ENCODE results near the gene ZNF556.

The ZNF556 gene

DNA sequence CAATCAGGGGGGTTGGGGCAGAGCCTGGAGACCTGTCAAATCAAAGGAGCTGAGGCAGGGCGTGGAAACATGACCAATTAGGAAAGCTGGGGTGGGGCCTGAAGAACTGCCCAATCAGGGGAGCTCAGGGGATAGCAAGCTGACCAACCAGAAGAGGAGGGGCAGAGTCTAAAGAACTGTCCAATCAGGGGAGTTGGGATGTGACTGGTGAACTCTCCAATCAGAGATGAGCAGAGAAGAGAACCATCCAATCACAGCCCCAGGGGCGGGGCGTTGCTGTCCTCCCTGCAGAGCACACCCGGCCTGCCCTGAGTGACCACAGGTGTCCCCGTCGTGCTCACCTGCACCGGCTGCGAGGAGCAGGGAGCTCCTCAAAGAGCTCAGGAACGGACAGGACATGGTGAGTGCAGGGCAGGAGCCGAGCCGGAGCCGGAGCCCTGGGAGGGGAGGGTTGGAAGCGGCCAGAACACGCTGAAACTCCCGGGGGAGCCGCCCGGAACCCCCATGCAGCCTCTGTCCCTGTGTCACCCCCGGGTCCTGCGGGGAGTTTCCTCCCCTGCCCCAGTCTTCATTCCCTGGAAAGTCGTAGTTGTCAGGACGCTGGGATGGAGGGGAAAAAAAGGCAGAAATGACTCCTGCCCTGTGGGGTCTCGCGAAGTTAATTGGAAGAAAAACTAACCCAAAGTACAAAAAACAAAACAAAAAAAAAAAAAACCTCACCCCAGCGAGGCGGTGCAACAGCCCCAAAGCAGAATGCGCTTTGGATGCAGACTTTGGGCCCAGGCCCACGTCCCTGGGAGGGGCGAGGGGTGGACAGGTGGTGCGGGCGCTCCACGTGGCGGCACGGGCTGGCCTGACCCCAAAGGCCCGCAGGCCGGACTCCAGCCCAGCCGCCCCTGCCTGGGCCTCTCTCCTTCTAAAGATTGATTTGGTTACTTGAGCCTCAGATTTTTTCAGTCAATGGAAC lies at the start of gene ZNF556:
ZNF556 (plus strand) TSS at position 311 of the 967 bp plus-strand sequence; CDS start at position 398, 87 bp downstream.
- peak in 24 of 56 donors; percentile 1 to 73 (median 25) for DNase-seq

DNA sequence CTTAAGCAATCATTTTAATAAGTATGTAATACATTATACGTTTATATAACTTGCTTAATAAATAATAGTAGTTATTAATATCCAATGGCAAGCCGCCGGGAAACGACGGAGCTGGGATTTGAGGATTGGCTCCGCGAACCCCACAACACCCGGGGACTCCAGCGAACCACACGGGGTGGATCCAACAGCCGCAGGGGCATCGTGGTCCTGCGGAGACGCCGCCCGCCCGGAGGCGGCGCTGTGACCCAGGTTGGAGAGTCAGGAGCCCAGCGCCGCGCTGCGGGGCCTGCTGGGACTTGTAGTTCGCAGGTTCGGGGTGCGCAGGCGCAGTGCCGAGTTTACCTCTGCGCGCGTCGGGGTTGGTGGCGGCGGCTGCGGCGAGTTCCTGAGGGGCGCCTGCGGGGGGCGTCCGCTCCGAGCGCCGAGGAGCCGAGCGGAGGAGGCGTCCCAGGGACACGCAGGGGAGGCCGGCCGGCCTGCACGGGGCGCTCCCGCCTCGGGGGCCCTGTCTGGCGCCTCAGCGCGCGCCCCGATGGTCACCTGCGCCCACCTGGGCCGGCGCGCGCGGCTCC lies 47.5 kb upstream of the ZNF556 start, which contains the start of gene ZNF554:
ZNF554 (plus strand) TSS at position 329 of the 572 bp plus-strand sequence; CDS start at position 533, 204 bp downstream.
- peak; percentile 58 to 96 (median 87) for DNase-seq

DNA sequence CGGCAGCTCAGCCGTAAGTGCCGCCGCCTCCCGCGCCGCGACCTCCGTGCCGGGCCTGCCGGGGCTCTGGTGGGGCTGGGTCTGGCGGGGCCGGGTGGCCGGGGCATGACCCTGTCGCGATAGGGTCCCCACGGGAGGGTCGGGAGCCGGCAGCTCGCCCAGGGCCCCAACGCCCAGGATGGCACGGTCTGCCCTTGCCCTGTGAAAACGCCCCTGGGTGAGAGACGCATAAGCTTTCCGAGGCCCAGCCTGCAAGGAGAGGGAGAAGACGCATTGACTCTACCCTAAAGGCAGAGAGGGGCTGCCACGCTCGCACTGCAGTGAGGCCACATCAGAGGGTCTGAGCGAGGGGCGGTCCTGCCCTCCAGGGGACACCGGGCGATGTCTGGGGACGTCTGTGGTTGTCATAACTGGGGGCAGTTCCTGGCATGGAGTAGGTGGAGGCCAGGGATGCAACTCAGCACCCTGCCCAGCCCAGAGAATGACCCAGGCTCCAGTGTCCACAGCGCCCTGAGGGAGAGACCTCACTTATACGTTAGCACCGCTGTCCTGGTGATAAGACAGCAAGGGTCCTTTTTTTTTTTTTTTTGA lies 46.9 kb upstream of the ZNF556 start:
- DNase-seq, result peak in 3 of 56 donors; percentile 29 to 43 (median 33)

- DNase-seq, result no peak
Observed at GRCh38 chr19:2822846-2823245, 44.3 kb upstream of the ZNF556 start.

- no peak for DNase-seq
Observed at GRCh38 chr19:2823646-2824045, 43.5 kb upstream of the ZNF556 start.

GRCh38 chr19:2824129-2824528 lies 43.0 kb upstream of the ZNF556 start:
- no peak for DNase-seq

DNA sequence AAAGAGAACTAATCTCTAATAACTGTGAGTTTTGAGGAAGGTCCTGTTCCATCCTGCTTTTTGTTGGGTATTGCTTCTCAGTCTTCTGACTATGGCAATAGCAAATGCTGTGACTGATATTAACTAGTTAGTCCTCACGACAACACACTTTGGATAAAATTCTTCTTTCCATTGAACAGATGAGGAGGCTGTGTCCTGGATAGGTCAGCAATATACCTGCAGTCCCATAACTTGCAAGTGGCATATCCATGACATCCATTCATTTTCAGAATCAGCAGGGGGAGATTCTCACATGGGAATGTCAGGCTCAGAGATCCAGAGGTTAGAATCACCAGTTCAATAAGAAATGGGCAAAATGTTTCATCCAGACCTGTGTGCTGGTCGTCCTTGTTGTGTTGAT lies 40.1 kb upstream of the ZNF556 start:
- DNase-seq, result no peak

GRCh38 chr19:2827840-2828489 lies 39.2 kb upstream of the ZNF556 start:
- no peak for DNase-seq

- DNase-seq, result no peak
Observed at GRCh38 chr19:2834294-2834871, 32.8 kb upstream of the ZNF556 start.

DNA sequence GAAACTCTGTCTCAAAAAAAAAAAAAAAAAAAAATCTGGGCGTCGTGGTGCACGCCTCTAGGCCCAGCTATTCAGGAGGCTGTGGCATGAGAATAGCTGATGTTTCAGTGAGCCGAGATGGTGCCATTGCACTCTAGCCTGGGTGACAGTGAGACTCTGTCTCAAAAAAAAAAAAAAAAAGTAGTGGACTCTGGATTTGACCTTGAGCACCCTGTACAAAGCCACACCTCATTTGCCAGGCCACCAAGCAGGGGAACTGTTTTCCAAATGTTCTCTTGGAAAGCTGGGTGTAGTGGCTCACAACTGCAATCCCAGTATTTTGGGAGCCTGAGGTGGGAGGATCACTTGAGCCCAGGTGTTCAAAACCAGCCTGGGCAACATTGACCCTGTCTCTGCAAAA lies 29.7 kb upstream of the ZNF556 start:
- no peak for DNase-seq

- DNase-seq, result peak; percentile 94 to 100 (median 99)
Observed at GRCh38 chr19:2840794-2841791, 26.0 kb upstream of the ZNF556 start, which contains the start of gene ZNF555. Gene ZNF555, plus strand, starts transcription at chr19:2841475. Its CDS starts 98 bp downstream, at chr19:2841573.

DNA sequence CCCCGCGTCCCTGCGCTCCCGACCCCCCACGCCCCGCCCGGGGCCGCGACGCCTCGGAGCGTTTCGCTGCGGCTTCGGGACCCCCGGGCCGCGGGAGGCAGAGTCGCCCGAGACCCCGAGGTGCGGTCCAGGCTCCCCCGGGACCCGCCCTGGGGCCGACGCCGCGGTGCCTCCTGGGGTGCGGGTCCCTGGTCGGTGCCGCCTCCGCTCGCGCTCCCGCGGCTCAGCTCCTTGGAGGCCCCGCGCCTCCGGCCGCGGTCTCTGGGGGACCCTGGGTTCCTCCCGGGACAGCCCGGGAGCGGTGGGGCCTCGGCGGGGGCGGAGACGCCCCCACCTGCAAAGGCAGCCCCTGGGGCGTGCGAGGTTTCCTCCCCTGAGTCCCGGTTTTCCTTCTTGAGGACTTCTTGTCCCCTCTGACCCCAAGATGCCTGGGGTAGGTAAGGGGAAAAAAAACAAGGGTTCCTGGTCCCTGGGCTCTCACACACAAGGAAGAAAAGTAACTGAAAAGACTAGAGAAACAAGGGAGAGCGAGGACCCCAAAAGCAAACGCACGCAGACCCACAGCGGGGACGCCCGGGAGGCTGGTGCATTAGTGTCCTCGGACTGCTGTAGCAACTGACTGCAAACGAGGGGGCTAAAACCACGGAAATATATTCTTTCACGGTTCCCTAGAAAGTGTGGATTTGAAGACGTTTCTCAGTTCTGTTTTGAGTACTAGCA lies 25.1 kb upstream of the ZNF556 start:
- DNase-seq, result no peak

DNA sequence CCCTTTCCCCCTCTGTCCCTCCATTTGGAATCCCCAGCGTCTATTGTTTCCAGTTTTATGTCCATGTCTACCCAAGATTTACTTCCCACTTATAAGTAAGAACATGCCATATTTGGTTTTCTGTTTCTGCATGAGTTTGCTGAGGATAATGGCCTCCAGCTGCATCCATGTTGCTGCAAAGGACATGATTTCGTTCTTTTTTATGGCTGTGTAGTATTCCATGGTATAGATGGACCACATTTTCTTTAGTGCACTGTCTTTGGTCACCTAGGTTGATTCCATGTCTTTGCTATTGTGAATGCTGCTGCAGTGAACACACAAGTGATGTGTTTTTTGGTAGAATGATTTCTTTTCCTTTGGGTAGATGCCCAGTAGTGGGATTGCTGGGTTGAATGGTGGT lies 22.0 kb upstream of the ZNF556 start:
- no peak for DNase-seq

DNA sequence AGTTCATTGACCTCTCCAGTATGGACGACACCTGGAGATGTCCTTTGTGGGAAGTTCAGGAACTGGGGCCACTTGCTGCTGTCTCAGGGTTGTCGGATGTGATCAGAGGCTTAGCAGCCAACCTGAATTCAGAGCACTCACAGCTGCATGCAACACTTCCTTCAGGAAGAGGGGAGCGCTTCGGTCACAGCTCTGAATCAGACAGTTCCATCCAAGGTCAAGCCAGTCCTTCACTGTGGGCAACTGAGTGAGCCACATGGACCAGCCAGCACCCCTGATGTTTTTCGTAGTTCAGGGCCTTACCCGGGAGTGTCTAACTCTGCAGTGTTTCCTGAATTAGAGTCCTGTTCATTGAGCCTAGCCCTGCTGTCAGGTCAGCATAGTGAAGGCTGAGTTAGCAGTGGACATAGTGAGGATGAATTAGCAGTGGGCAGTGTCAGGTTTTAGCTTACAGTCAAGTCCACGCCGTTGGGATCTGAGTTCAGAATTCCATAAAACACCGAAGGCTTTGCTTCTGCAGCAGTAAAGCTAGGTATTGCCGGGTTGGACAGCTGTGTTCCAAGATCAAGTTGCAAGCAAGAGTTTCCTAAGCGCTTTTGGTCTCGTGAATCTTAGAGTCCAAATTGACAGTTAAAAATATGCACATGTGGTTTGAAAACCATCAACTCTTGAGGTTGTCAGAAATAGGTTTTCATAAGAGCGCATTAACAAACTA lies 20.8 kb upstream of the ZNF556 start:
- no peak for DNase-seq

DNA sequence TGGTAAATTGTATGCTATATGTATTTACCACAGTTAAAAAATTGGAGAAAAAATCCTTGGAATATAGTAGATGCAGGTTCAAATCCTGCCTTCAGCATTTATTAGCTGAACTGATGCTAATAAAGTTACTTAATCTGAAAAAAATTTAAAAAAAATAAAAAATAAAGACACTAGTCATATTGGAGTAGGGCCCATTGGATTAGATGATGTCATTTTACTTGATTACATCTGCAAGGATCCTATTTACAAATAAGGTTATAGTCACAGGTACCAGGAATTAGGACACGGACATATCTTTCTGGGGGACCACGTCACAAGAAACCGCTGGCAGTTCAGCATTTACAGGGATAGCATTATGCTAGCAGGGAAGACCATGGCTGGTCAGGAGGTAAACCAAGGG lies 19.6 kb upstream of the ZNF556 start:
- DNase-seq, result no peak

GRCh38 chr19:2848616-2849015 lies 18.5 kb upstream of the ZNF556 start:
- no peak for DNase-seq

DNA sequence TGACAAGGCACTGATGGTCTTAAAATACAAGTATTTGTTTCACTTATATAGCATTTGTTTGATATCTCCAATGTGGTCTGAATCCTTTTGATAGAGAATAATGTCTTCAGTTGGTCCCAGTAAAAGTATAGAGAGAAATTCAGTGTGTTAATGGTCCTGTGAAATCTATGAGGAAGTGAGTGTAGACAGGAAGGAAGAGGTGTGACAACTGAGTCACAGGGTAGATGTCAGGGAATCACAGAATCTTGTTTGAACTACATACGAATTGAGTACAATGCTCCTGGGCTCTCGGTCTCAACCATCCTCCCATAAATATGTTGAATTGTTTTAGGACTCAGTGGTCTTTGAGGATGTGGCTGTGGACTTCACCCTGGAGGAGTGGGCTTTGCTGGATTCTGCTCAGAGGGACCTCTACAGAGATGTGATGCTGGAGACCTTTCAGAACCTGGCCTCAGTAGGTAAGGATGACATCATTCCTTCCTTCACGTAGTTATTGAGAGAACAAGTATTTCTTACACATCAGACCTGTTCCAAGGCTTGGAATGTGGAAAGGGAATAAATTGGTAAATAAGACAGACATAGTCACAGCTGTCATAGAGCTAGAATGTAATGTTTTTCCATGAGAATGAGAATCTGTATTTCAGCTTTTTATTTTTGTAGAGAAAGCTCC lies 16.7 kb upstream of the ZNF556 start:
- no peak for DNase-seq

DNA sequence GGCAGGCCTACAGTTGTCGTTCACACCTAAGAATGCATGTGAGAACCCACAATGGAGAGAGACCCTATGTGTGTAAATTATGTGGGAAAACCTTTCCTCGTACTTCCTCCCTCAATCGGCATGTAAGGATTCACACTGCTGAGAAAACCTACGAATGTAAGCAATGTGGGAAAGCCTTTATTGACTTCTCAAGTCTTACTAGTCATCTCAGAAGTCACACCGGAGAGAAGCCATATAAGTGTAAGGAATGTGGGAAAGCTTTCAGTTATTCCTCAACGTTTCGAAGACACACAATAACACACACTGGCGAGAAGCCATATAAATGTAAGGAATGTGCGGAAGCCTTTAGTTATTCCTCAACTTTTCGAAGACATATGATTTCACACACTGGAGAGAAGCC lies 14.5 kb upstream of the ZNF556 start:
- no peak for DNase-seq
